Left ventricle myocardium superior (tissue), 1 donor: Measurements from ENCODE around the gene RPTOR. TPM values are rescaled to one million over a fixed set of nuclear protein-coding genes. Genes with fewer than 3 reads are reported as not detected.

ENCODE experiments used
- ATAC-seq: fragments of 200-7000 bp; cut with Tn5 transposase; one replicate; pipeline ENCODE4 v1.9.1; 2020; ENCODE audit warnings: mild to moderate bottlenecking, moderate library complexity
- DNase-seq: peaks from one replicate; pipeline ENCODE4 v3.0.0-alpha.2; 2020
- intact Hi-C: fragments of 100-400 bp; cut with micrococcal nuclease; formaldehyde crosslinking; loops from one replicate; pipeline ENCODE4 v1.11.0; 2022
- total RNA-seq: library from RNA; stranded (reverse); fragmentation: NEBNext Ultra II Directional; extraction: Animal tissue kit (Norgen Biotek cat#: 25700); gene quantifications from one replicate; pipeline ENCODE4 v1.2.1, GENCODE V29; 2021
- donor health status: DM: no; HTN: yes; CAD: no; lungs with severe emphysema.

The RPTOR gene
- total RNA-seq, 1 donor from 2014 or later = 20.9 TPM

DNA sequence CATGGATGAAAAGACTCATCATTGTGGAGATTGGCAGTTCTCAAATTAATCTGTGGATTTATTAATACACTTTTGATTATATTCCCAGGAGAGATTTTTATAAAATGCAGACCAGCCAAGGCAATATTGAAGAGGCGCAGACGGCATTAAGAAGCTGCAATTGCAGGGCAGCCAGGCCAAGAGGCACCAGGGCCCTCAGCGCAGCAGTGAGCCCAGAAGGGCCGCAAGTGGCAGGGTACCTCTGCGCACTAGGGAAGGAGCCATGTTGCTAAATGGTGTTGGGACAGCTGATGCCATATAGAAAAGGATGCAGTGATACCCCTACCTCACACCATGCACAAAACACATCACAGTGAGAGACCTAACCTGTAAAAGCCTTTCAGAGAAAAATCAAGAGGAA, 410.4 kb downstream of the RPTOR start:
- DNase-seq = no peak
- intact Hi-C loops = no loop called here
- no peak for ATAC-seq

DNA sequence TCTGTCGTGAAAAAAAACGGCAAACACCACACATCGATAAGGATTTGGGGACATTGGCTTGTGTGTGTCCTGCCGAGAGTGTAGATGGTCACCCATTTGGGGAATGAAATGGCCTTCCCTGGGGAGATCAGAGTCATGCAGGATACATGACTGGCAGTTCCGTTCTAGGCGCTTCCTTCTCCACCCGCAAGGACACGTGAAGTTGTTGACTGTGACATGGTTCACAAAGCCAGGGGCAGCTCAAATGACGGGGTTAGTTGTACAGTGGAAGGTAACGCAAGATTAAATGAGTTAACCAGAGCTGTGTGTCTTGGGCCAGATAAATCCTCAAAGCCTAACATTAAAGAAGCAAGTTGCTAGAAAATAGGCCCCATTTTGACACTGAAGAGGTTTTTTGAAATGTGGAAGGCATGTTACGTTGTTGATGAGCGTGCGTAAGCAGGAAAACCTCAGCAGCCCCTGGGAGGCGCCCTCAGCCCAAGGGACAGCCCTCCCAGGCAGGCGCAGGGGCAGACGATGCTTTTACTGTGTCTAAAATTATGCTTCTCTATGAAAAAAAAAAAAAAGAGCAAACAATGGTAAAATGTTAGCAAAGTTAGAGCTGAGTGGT, 411.1 kb downstream of the RPTOR start:
- intact Hi-C loops = no loop called here
- no peak for ATAC-seq
- peak; percentile 12 for DNase-seq

DNA sequence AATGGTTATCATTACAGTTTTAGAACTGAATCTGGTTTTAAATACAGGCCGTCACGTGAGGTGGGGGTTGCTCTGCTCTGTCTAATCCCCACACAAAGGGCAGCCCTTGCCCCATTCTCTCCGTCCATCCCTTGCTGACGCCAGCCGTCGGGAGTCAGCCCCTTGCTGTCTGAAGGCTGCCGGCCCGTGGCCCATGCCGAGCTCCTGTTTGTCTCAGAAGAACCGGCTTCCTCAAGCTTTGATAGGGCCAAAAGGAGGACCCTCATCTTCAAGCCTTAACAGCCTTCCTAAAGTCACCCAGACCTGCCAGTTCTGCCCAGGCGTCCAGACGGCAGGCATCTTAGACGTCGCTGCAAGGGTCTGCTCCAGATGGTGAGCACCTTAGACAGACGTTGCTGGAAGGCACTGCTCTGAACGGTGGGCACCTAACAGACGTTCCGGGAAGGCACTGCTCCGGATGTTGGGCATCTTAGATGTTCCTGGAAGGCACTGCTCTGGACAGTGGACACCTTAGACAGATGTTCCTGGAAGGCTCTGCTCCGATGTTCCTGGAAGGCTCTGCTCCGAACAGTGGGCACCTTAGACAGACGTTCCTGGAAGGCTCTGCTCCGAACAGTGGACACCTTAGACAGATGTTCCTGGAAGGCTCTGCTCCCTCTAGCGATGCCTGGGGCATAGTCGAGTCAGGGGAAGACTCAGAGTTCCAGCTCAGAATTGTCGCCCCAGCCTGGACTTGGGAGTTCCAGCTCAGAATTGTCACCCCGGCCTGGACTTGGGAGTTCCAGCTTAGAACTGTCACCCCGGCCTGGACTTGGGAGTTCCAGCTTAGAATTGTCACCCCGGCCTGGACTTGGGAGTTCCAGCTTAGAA, 411.9 kb downstream of the RPTOR start:
- intact Hi-C loops = no loop called here
- peak; percentile 18 for DNase-seq
- ATAC-seq = no peak

DNA sequence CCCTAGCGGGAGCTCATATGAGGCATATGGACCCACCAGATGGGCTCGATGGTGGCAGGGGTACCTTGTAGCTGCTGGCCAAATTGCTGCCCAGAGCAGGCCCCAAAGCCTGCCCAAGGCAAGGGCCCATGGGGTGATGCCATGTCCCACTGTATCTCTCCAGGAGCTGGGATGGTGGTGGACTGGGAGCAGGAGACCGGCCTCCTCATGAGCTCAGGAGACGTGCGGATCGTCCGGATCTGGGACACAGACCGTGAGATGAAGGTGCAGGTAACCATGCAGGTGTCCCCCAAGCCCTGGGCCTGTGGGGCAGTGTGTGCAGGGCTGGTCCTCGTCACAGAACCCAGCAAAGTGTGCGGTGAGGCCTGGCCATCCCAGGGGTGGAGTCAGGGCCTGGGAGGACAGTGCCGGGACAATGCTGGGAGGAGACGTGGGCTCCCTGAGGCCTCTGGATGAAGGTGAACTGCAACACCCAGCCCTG, 412.9 kb downstream of the RPTOR start:
- intact Hi-C loops = no loop called here
- no peak for ATAC-seq
- DNase-seq = peak; percentile 23

DNA sequence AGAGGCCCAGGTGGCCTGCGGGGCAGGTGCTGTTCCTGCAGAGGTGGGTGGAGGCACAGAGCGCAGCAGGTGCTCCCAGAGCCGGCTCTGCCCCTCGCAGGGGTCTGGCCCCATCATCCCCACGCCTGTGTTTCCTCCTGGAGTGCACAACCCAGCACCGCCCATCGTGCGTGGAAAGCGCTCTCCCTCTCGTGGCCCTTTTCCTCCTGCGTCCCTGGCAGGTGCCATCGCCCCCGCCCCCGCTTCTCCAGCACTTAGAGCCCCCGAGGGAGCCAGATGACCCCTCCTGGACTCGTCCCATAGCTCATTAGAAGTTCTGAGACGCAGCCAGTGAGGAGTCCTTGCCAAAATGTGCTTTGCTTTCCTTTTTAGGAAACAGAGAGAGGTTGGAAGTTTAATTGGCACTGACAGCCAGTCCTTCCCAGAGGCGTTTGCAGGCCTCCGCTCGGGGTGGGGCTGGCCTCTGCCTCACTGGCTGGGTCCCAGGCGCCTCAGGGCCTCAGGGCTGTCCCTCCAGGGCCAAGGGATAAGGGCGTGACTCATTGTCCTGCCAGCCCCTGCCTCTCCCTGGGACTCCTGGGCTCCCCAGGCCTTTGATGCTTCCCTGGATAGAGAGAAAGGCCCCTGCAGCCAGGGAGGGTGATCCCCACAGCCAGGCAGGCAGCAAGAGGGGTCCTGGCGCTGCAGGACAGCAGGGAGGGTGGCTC, 414.8 kb downstream of the RPTOR start:
- ATAC-seq (peak; percentile 95), DNase-seq (peak; percentile 94)
- intact Hi-C loops = no loop called here

DNA sequence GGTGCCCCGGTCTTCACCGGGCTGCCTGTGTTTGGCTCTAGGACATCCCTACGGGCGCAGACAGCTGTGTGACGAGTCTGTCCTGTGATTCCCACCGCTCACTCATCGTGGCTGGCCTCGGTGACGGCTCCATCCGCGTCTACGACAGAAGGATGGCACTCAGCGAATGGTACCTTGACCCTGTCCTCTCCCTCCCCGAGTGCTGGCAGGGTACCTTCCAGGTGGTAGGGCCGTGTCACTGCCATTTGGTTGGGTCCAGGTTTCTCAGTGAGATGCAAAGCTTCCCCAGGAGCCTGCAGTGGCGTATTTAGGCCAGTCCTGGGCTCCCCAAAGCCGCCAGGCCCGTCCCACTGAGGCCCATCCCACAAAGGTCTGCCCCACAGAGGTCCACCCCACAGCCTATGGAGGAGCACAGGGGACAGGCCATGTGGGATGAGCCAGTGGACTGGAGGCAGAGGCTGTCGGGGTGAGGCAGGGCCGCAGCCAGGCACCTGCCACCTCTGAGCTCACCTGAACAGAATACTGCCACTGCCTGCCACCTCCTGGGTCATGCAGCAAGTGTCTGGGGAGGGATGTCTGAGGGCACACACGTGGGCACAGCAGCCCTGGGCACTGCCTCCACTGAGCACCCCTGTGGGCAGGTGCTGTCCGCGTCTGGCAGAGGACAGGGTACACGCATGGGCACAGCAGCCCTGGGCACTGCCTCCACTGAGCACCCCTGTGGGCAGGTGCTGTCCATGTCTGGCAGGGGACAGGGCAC, 415.6 kb downstream of the RPTOR start:
- intact Hi-C loops = no loop called here
- DNase-seq (no peak), ATAC-seq (peak; percentile 36)

DNA sequence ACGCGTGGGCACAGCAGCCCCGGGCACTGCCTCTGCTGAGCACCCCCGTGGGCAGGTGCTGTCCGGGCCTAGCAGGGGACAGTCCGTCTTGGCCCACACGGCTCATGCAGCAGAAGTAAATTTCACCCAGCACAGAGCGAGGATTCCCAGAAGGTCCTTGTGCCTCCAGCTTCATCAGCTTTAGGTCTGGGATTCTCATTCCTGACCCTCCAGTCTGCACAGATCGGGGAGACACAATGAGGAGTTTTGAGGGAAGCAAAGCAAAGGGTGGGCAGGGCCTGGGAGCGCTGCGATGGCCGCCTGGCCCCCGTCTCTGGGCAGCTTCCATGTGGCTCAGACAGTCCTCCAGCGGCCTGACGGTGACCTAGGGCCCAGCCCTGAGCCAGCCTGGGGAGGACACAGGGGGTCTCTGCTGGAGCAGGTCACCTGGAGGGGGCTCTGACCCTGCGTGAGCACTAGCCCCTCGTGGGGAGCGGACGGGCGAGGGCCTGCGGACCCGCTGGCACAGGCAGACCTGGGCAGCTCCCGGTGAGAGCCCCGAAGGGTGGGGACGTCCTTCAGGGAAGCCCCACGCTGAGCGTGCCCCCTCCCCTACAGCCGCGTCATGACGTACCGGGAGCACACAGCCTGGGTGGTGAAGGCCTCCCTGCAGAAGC, 416.3 kb downstream of the RPTOR start:
- peak; percentile 23 for DNase-seq
- intact Hi-C loops = no loop called here

DNA sequence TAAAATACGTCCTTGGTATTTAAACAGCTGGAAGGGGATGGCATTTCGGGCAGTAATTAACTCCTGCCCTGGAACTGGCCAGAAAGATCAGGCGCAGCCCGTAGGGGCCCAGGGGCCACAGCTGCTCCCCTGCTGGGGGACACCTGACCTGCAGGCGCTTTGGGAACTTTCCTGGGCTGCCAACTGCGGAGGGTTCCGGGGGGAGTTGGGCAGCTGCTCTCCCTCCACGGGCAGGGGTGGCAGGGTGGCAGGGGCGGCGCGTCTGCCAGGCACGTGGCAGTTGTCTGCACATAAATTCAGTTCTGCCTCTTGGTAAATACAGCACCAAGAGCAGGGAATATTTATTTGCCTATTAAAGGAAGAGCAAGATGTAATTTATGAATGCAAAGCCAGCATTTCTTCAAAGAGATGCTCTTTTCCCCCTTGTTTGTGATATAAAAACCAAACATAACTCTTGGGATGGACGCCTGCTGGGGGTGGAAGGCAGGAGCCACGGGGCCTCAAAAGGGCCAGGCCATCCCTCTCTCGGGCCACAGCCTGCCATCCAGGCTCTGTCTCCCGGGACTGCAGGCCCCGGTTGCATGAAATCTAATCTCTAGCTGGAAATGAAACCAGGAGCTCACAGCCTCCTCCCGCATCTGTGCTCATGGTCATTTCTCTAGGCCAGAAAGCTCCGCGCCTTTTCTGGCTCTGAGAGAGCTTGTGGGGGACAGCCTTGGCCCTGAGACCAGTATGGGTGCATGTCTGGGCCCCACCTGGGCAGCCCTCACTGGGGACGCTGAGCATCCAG, 417.1 kb downstream of the RPTOR start:
- ATAC-seq = no peak
- no peak for DNase-seq
- intact Hi-C loops = no loop called here

More for the DNA sequence above, 416.3 kb downstream of the RPTOR start:
- ATAC-seq = no peak

DNA sequence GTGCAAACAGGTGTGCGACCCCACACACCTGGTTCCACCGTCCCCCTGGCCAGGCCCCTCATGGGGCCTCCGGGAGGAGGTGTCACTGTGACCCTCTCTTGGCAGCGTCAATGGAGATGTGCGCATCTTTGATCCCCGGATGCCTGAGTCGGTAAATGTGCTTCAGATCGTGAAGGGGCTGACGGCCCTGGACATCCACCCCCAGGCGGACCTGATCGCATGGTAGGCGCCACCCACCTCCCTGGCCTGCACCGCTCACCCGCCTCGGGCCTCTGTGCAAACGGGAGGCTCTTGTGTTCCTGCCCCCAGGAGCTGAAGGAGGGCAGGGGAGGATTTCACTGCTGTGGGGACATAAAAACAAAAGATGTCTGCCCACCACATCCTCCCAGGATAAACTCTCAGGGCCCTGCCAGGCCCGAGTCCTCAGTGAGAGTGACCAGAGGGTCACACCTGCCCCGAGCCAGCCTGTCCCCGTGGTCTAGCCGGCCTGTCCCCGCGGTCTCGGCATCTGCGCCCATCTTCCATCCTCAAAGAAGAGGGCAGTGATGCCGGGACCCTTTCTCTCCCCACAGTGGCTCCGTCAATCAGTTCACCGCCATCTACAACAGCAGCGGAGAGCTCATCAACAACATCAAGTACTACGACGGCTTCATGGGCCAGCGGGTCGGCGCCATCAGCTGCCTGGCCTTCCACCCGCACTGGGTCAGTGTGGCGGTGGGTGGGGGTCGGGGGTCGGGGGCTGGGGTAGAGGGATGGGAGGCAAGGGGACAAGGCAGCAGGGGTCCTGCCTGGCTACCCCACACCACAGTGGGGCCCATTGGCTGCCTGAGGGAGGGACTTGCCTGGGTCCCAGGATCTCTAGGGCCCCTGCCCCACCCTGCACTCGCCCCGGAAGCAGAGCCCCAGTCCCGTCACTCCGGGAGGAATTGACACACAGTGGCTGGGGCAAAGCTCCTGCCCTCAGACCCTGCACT, 418.0 kb downstream of the RPTOR start:
- intact Hi-C loops = no loop called here

DNA sequence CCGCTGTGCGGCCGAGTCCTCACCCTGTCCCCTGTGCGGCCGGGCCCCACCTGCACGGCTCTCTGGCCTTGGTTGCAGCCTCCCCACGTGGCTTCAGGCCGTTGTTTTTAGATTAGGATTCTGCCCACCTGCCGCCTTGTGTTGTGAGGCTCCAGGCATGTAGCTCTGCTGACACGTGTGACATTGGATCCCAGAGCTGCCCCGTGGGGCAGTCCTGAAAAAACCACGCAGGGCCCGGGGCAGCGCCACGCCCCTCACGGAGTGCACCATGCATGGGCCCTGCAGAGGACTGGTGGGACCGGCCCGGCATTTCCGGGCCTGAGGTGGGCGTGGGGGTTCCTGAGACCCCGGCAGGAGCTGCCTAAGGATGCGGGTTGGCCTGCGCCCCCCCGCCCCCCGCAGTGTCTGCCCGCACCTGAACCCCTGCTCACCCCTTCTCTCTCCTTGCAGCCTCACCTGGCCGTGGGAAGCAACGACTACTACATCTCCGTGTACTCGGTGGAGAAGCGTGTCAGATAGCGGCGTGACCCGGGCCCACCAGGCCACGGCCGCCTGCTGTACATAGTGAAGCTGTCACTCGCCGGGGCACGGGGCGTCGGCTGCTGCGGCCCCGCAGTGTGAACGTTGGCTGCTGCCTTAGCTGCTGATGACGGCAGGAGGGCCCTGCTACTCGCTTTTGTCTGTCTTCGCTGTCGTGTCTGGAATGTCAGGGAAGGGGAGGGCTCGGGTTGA, 419.3 kb downstream of the RPTOR start:
- intact Hi-C loops = no loop called here
- no peak for ATAC-seq
- no peak for DNase-seq

More for the DNA sequence above, 418.0 kb downstream of the RPTOR start:
- no peak for DNase-seq
- ATAC-seq = no peak

DNA sequence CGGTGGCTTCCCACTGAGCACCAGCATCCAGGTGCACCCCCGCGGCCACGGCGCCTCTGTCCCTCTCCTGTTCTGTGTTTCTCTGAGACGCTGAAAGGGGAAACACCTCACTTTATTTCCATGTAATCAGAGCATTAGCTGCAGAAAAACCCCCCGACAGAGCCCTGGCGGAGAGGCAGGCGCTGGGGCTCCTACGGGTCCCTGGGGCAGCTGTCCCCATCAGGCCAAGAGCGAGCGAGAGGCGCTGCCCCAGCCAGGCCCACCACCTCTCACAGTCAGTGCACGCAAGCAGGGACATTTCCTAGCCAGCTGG, 419.9 kb downstream of the RPTOR start:
- intact Hi-C loops = no loop called here
- ATAC-seq (no peak), DNase-seq (no peak)

DNA sequence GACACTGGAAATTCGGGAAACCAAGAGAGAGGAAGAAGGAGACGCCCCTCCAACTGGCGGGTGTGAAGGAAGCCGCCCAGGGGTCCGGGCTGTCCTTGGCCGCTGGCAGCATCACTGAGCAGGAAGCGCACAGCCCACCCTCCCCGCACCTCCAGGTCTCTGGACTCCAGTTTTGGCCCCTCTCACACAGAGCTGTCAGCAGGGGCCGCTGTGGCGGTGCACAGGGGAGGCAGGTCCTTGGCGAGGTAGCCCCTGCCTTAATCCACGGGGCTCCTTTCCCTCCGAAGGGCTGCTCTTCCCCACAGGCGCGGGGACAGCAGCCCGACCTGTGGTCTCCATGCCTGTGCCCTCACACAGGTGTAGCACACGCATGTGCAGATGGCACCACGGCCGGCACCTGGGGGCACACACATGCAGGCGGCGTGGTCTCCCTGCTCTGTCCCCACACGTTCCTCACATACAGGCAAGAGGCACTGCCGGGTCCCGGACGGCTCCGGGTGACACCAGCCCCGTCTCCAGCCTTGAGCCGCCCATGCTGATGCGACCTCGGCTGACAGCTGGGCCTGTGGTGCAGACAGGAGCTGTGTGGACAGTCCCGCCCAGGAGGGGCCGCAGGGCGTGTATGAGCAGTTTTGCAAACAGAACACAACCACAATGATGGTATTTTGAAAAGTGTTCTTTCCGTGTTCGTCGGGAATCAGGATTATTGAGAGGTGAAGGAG, 420.4 kb downstream of the RPTOR start:
- ATAC-seq (no peak), DNase-seq (no peak)
- intact Hi-C loops = no loop called here

DNA sequence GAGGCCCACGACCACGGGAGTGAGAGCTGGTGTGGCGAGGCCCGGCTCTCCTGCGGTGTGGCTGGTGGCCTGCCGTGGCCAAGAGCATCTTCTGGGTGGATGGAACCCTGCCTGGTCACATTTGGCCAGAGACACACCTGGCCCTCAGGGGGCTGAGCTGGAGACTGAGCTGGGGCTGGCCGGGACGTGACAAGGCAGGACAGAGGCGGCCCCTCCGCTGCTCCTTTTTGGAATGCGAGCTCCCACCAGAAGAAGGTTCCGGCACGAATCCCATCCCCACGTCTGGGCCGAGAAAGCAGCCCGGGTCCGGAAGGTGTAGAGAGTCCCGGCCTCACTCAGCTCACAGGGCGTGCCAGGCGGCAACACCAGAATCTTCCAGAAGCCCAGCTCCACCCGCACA, 421.0 kb downstream of the RPTOR start:
- DNase-seq (no peak), ATAC-seq (no peak)
- intact Hi-C loops = no loop called here

DNA sequence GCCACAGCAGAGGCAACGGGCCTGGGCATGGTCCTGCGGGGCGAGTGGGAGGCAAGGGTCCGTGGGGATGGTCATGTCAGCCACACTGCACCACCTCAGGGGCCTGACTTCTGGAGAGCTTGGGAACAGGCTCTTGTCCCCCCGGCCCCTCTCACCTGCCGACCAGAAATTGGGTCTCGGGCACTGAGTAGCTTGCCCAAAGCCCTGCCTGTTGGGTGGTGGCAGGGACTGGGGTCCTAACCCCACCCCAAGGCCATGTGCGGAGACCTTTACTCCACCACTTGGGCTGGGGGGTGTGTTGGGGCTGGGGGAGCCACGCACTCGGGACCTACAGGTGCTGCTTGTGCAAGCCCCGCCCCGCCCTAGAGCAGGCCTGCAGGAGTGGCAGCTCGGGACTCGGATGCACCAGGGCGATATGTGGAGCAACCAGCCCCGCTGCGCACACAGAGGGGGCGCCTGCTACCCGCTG, 422.8 kb downstream of the RPTOR start:
- ATAC-seq = no peak

DNA sequence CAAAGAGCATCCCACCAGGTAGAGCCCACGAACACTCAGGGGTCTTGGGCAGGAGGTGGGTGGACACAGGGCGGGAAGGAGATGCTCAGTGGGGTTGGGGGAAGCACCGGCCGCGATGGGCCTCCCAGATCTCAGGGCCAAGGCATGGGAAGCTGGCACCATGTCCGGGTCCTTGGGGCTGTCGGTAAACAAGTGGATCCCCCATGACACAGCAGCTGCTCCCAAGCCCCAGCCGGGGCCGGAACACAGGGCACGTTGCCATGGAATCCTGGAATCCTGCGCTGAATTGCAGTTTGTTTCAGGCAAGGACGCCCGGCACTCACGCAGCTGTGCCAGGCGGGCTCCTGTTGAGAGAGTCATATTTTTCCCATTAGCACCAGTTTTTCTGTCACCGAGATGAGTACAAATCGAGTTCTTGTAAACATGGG, 424.0 kb downstream of the RPTOR start:
- ATAC-seq (no peak), DNase-seq (no peak)
- intact Hi-C loops = no loop called here

More for the DNA sequence above, 422.8 kb downstream of the RPTOR start:
- no peak for DNase-seq
- intact Hi-C loops = no loop called here
